OCI-LY7 (cell line): ENCODE data around the gene NT5C3A. TPM values are rescaled to one million over a fixed set of nuclear protein-coding genes. Genes with fewer than 3 reads are reported as not detected.

Experiments
- BruUV-seq: library from RNA; stranded (reverse); fragments of 400-500 nt; replicated peaks from 2 replicates; lab custom pipeline; 2021; lab: Mats Ljungman, UMichigan
- CTCF ChIA-PET: fragments of 300-600 bp; sonication (Branson Sonifier 250); formaldehyde crosslinking; loops from one replicate; lab custom pipeline; 2022; ENCODE audit warnings: antibody characterized with exemption; ENCODE audit not compliant: unreplicated experiment; lab: Charles Lee
- POLR2A ChIA-PET: fragments of 300-600 bp; sonication (Branson Sonifier 250); formaldehyde crosslinking; loops from one replicate; lab custom pipeline; 2022; ENCODE audit warnings: antibody characterized with exemption; lab: Charles Lee
- DNase-seq: peaks from one replicate; pipeline ENCODE4 v3.0.0-alpha.2; 2015; ENCODE audit warnings: low spot score
- H2AFZ ChIP-seq: fragments of 200-600 bp; sonication (generic), shearing (Covaris generic); 2 replicates; pipeline ENCODE4 v1.6.1; 2014; ENCODE audit warnings: mild to moderate bottlenecking, antibody characterized with exemption, low read length, moderate library complexity
- H3K27ac ChIP-seq: fragments of 200-600 bp; sonication (generic); 2 replicates; pipeline ENCODE4 v1.5.1; 2014; ENCODE audit warnings: mixed run types, low read depth, mild to moderate bottlenecking, moderate library complexity, low read length, inconsistent platforms; ENCODE audit not compliant: poor library complexity, severe bottlenecking
- H3K36me3 ChIP-seq: fragments of 200-600 bp; sonication (generic); 2 replicates; pipeline ENCODE4 v1.6.1; 2014; ENCODE audit warnings: mild to moderate bottlenecking, antibody characterized with exemption, low read length, moderate library complexity, mixed read lengths; ENCODE audit not compliant: insufficient read depth
- H3K4me1 ChIP-seq: fragments of 200-600 bp; sonication (generic); 2 replicates; pipeline ENCODE4 v1.5.1; 2014; ENCODE audit warnings: mild to moderate bottlenecking, low read length; ENCODE audit not compliant: insufficient read depth, poor library complexity, severe bottlenecking
- H3K4me2 ChIP-seq: fragments of 200-600 bp; sonication (generic); 2 replicates; pipeline ENCODE4 v1.6.1; 2014; ENCODE audit warnings: mild to moderate bottlenecking, low read length
- H3K4me3 ChIP-seq: fragments of 200-600 bp; sonication (generic); 2 replicates; pipeline ENCODE4 v1.5.1; 2014; ENCODE audit warnings: mild to moderate bottlenecking, low read depth, low read length; ENCODE audit not compliant: poor library complexity, severe bottlenecking
- H3K79me2 ChIP-seq: fragments of 200-600 bp; sonication (generic); 2 replicates; pipeline ENCODE4 v1.6.1; 2016; ENCODE audit warnings: low read depth, mild to moderate bottlenecking, low read length, moderate library complexity, mixed read lengths; ENCODE audit not compliant: insufficient read depth
- H3K9me2 ChIP-seq: fragments of 200-600 bp; sonication (generic); 2 replicates; pipeline ENCODE4 v1.6.1; 2016; ENCODE audit warnings: mild to moderate bottlenecking, low read length, mixed read lengths; ENCODE audit not compliant: insufficient read depth
- H3K9me3 ChIP-seq: fragments of 200-600 bp; sonication (generic); 2 replicates; pipeline ENCODE4 v1.6.1; 2014; ENCODE audit warnings: mild to moderate bottlenecking, mixed run types, low read length, mixed read lengths
- H4K20me1 ChIP-seq: fragments of 200-600 bp; sonication (generic); 2 replicates; pipeline ENCODE4 v1.6.1; 2014; ENCODE audit warnings: mild to moderate bottlenecking, antibody characterized with exemption, low read length, moderate library complexity, mixed read lengths; ENCODE audit not compliant: insufficient read depth
- CTCF ChIP-seq: fragments of 200-600 bp; sonication (generic); conservative IDR thresholded peaks from 2 replicates; pipeline ENCODE4 v1.5.1; 2014; ENCODE audit warnings: mild to moderate bottlenecking, antibody characterized with exemption, low read length, moderate library complexity, mixed read lengths
- EZH2phosphoT487 ChIP-seq: fragments of 200-600 bp; sonication (generic); IDR thresholded peaks from 2 replicates; pipeline ENCODE4 v1.6.1; 2018; ENCODE audit warnings: low read depth, borderline replicate concordance, mild to moderate bottlenecking, mixed run types, antibody characterized with exemption, low read length, moderate library complexity, mixed read lengths
- intact Hi-C: fragments of 100-400 bp; cut with micrococcal nuclease; formaldehyde crosslinking; loops from one replicate; pipeline ENCODE4 v1.10.0; 2022; ENCODE audit not compliant: unreplicated experiment
- total RNA-seq, 2 experiments: library from RNA; depleted of rRNA in 1 of 2; stranded (reverse); fragments of >200 nt in 1 of 2; shearing (Covaris generic) in 1 of 2; gene quantifications; 2 replicates each; pipeline ENCODE4 v1.2.3, GENCODE V29; 2014 to 2022

The NT5C3A gene
- total RNA-seq, 2 experiments from 2014 or later: 37.1 to 62.4 TPM

DNA sequence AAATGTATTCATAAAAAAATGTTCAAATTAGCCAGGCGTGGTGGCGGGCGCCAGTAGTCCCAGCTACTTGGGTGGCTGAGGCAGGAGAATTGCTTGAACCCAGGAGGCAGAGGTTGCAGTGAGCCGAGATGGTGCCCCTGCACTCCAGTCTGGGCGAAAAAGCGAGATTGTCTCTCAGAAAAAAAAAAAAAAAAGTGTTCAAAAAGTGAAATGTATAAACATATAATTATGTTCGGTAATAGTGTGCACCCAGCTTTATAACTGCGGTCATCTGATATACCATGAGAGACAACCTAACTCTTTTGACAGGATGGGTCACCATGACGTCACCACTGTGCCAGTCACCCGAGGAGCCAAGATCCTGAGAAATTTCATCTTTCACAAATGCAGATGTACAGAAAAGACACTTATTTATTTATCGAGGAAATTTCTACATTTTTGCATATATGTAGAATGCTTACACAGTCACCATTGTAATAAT lies 47.2 kb upstream of the NT5C3A start:
- BruUV-seq: no TSS peak
- POLR2A ChIA-PET: interaction anchor here (0.6 to 1.5 kb wide), 15 partner anchors 8 to 568 kb away, joined by 3 to 7 read pairs (median 3); partner anchors contain the start of gene BBS9
- CTCF ChIA-PET: interaction anchor here (0.5 kb wide), 1 partner anchor 83 kb away, joined by 3 read pairs; no protein-coding TSS in a partner anchor

GRCh38 chr7:33109005-33109757 lies 46.6 kb upstream of the NT5C3A start, which contains the start of gene RP9:
TSS of gene RP9 (minus strand) at chr7:33109404. CDS start at chr7:33109372, 32 bp downstream.
- peak; percentile 92 for DNase-seq
- H4K20me1 ChIP-seq: peaks cover 17% of the 10 kb centered on the region
- peak within 1 kb of the TSS; percentile 93 for H2AFZ ChIP-seq
- peaks cover 25% of the 10 kb centered on the region for H3K4me1 ChIP-seq
- peaks cover 53% of the 10 kb centered on the region for H3K79me2 ChIP-seq
- ChIA-PET POLR2A (interaction anchor here (0.6 to 2.0 kb wide), 14 partner anchors 8 to 497 kb away, joined by 3 to 10 read pairs (median 5); partner anchors contain the start of genes BBS9 and NT5C3A), CTCF (interaction anchor here (1.5 to 2.7 kb wide), 3 partner anchors 46 to 263 kb away, joined by 3 to 15 read pairs (median 4); partner anchors contain the start of gene NT5C3A)
- H3K36me3 ChIP-seq: peaks cover 15% of the 10 kb centered on the region; the same call in 1 of the 2 replicates
- H3K4me3 ChIP-seq: peak within 1 kb of the TSS; percentile 99
- H3K9me3 ChIP-seq: no peaks in the 10 kb centered on the region
- H3K27ac ChIP-seq: peak within 1 kb of the TSS; percentile 73
- H3K4me2 ChIP-seq: peak within 1 kb of the TSS; percentile 99
- no TSS peak for BruUV-seq
- H3K9me2 ChIP-seq: no peaks in the 10 kb centered on the region
- no peak for TF ChIP-seq EZH2phosphoT487
- peak; percentile 77 for TF ChIP-seq CTCF
- intact Hi-C loops: loop anchor here (1.0 to 10.0 kb wide), 7 partner anchors 20 to 618 kb away; partner anchors contain the start of genes BBS9 and LSM5

More for the DNA sequence above, 47.2 kb upstream of the NT5C3A start:
- Histone ChIP-seq H3K4me2 (peak overlapping the region; percentile 84), H3K4me1 (peaks cover 25% of the 10 kb centered on the region), H3K4me3 (peak overlapping the region; percentile 71), H2AFZ (peak overlapping the region; percentile 93), H3K9me2 (no peaks in the 10 kb centered on the region), H3K27ac (no peak overlapping the region), H3K36me3 (peaks cover 9% of the 10 kb centered on the region; the same call in 1 of the 2 replicates), H3K79me2 (peaks cover 47% of the 10 kb centered on the region), H3K9me3 (no peaks in the 10 kb centered on the region), H4K20me1 (peaks cover 17% of the 10 kb centered on the region)
- intact Hi-C loops: loop anchor here (1.0 to 10.0 kb wide), 7 partner anchors 20 to 619 kb away; partner anchors contain the start of genes BBS9 and LSM5
- TF ChIP-seq EZH2phosphoT487: no peak
- 0 out of 2 replicates have a peak, but pooled peaks have one; percentile 6 for TF ChIP-seq CTCF
- no peak for DNase-seq
